Testis (tissue), 2 donors: ENCODE data around the gene EXD3.

Experiments
- POLR2A ChIP-seq: fragments of 450-650 bp; IDR thresholded peaks from one replicate; pipeline ENCODE4 v1.6.1; 2017; ENCODE audit warnings: antibody characterized with exemption, mild to moderate bottlenecking, moderate library complexity
- TF ChIP-seq, protein P1 (sequence below), 3 experiments: fragments of 450-650 bp in 2 of 3; fragments of 200-600 bp in 1 of 3; sonication (generic) in 1 of 3; IDR thresholded peaks; one replicate each; pipeline ENCODE4 v1.5.1; 2016 to 2019; ENCODE audit warnings: antibody characterized with exemption in 3 of 3, mild to moderate bottlenecking in 2 of 3, moderate library complexity in 1 of 3

GRCh38 chr9:137279741-137280473 lies 143.1 kb downstream of the EXD3 start:
- TF ChIP-seq, protein P1, sequence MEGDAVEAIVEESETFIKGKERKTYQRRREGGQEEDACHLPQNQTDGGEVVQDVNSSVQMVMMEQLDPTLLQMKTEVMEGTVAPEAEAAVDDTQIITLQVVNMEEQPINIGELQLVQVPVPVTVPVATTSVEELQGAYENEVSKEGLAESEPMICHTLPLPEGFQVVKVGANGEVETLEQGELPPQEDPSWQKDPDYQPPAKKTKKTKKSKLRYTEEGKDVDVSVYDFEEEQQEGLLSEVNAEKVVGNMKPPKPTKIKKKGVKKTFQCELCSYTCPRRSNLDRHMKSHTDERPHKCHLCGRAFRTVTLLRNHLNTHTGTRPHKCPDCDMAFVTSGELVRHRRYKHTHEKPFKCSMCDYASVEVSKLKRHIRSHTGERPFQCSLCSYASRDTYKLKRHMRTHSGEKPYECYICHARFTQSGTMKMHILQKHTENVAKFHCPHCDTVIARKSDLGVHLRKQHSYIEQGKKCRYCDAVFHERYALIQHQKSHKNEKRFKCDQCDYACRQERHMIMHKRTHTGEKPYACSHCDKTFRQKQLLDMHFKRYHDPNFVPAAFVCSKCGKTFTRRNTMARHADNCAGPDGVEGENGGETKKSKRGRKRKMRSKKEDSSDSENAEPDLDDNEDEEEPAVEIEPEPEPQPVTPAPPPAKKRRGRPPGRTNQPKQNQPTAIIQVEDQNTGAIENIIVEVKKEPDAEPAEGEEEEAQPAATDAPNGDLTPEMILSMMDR (IDR thresholded peaks at IDR 0.05): no peak
- no peak for TF ChIP-seq POLR2A
